ENCODE data around the gene CYFIP1.

The CYFIP1 gene

GRCh38 chr15:22844421-22845288 is 135.5 kb downstream of the CYFIP1 start:
- Histone ChIP-seq H3K9me3 (ENCODE audit: control insufficient read depth, insufficient read depth, low read length) (no peaks in the 10 kb centered on the region), H3K4me1 (ENCODE audit: control insufficient read depth, insufficient read depth, low read length) (peaks cover 16% of the 10 kb centered on the region), H3K27me3 (ENCODE audit: control insufficient read depth, insufficient read depth, low read length) (no peaks in the 10 kb centered on the region), H3K36me3 (ENCODE audit: control insufficient read depth, insufficient read depth, low read length) (no peaks in the 10 kb centered on the region), H3K9ac (ENCODE audit: low read depth, low read length) (no peak overlapping the region), H3K4me3 (ENCODE audit: low read depth, low read length) (no peak overlapping the region)

DNA sequence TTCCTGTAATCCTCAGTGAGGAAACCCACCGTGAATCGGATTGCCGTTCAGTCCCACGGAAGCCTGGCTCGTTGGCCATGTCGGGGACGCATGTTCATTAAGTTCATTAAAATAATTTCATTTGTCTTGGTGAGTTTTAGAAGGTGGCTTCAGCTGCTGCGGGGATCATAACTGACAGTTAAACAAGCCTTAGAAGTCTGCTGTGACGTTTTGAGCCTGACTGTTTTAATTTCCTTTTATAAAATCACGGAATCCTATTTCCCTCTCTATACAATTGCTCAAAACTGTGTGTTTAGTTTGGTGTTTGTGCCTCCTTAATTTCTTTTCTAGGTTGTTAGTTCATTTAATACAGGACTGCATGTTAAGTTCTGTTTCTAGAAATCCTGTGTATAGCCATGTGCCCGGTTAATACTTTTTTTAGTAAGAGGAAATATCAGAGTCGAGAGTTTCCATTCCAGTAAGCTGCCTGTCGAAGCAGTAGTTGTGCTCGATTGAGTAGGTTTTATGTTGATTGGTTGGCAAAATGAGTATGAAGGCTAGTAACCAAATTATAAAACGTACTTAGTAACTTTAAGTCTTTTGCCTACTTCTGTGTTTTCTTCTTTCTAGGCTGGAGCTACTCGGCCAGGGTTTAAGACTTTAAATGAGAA is 141.0 kb downstream of the CYFIP1 start:
- H3K4me3 ChIP-seq (ENCODE audit: low read depth, low read length): peak overlapping the region; percentile 95
- H3K4me1 ChIP-seq (ENCODE audit: control insufficient read depth, insufficient read depth, low read length): peaks cover 7% of the 10 kb centered on the region
- no peaks in the 10 kb centered on the region for H3K9me3 ChIP-seq (ENCODE audit: control insufficient read depth, insufficient read depth, low read length)
- H3K36me3 ChIP-seq (ENCODE audit: control insufficient read depth, insufficient read depth, low read length): no peaks in the 10 kb centered on the region
- peak overlapping the region; percentile 95 for H3K9ac ChIP-seq (ENCODE audit: low read depth, low read length)
- peaks cover 2% of the 10 kb centered on the region for H3K27me3 ChIP-seq (ENCODE audit: control insufficient read depth, insufficient read depth, low read length)

- H3K9me3 ChIP-seq (ENCODE audit: control insufficient read depth, insufficient read depth, low read length): no peaks in the 10 kb centered on the region
- H3K4me1 ChIP-seq (ENCODE audit: control insufficient read depth, insufficient read depth, low read length): peaks cover 7% of the 10 kb centered on the region
- H3K9ac ChIP-seq (ENCODE audit: low read depth, low read length): peak within 1 kb of the TSS; percentile 95
- no peaks in the 10 kb centered on the region for H3K36me3 ChIP-seq (ENCODE audit: control insufficient read depth, insufficient read depth, low read length)
- H3K4me3 ChIP-seq (ENCODE audit: low read depth, low read length): peak within 1 kb of the TSS; percentile 95
- peaks cover 2% of the 10 kb centered on the region for H3K27me3 ChIP-seq (ENCODE audit: control insufficient read depth, insufficient read depth, low read length)
These were observed 141.7 kb downstream of the CYFIP1 start, which contains the start of gene NIPA2 for GRCh38 chr15:22838292-22839042. TSS of gene NIPA2 (plus strand) at chr15:22838666. CDS start at chr15:22851732, 13,066 bp downstream.

GRCh38 chr15:22831473-22831872 is 148.7 kb downstream of the CYFIP1 start:
- Histone ChIP-seq H3K4me3 (ENCODE audit: low read depth, low read length) (no peak overlapping the region), H3K9ac (ENCODE audit: low read depth, low read length) (no peak overlapping the region), H3K36me3 (ENCODE audit: control insufficient read depth, insufficient read depth, low read length) (no peaks in the 10 kb centered on the region), H3K4me1 (ENCODE audit: control insufficient read depth, insufficient read depth, low read length) (peaks cover 17% of the 10 kb centered on the region), H3K27me3 (ENCODE audit: control insufficient read depth, insufficient read depth, low read length) (peaks cover 2% of the 10 kb centered on the region), H3K9me3 (ENCODE audit: control insufficient read depth, insufficient read depth, low read length) (no peaks in the 10 kb centered on the region)

GRCh38 chr15:22827125-22827524 is 153.0 kb downstream of the CYFIP1 start:
- no peak overlapping the region for H3K9ac ChIP-seq (ENCODE audit: low read depth, low read length)
- no peaks in the 10 kb centered on the region for H3K9me3 ChIP-seq (ENCODE audit: control insufficient read depth, insufficient read depth, low read length)
- H3K36me3 ChIP-seq (ENCODE audit: control insufficient read depth, insufficient read depth, low read length): no peaks in the 10 kb centered on the region
- no peak overlapping the region for H3K4me3 ChIP-seq (ENCODE audit: low read depth, low read length)
- peaks cover 12% of the 10 kb centered on the region for H3K4me1 ChIP-seq (ENCODE audit: control insufficient read depth, insufficient read depth, low read length)
- H3K27me3 ChIP-seq (ENCODE audit: control insufficient read depth, insufficient read depth, low read length): no peaks in the 10 kb centered on the region

- Histone ChIP-seq H3K4me1 (ENCODE audit: control insufficient read depth, insufficient read depth, low read length) (peaks cover 12% of the 10 kb centered on the region), H3K9ac (ENCODE audit: low read depth, low read length) (no peak overlapping the region), H3K4me3 (ENCODE audit: low read depth, low read length) (no peak overlapping the region), H3K36me3 (ENCODE audit: control insufficient read depth, insufficient read depth, low read length) (no peaks in the 10 kb centered on the region), H3K27me3 (ENCODE audit: control insufficient read depth, insufficient read depth, low read length) (no peaks in the 10 kb centered on the region), H3K9me3 (ENCODE audit: control insufficient read depth, insufficient read depth, low read length) (no peaks in the 10 kb centered on the region)
These were observed 156.6 kb downstream of the CYFIP1 start for GRCh38 chr15:22823495-22824128.

GRCh38 chr15:22819651-22820050 is 160.5 kb downstream of the CYFIP1 start:
- Histone ChIP-seq H3K36me3 (ENCODE audit: control insufficient read depth, insufficient read depth, low read length) (no peaks in the 10 kb centered on the region), H3K4me1 (ENCODE audit: control insufficient read depth, insufficient read depth, low read length) (no peaks in the 10 kb centered on the region), H3K9me3 (ENCODE audit: control insufficient read depth, insufficient read depth, low read length) (no peaks in the 10 kb centered on the region), H3K27me3 (ENCODE audit: control insufficient read depth, insufficient read depth, low read length) (no peaks in the 10 kb centered on the region), H3K4me3 (ENCODE audit: low read depth, low read length) (no peak overlapping the region), H3K9ac (ENCODE audit: low read depth, low read length) (no peak overlapping the region)
